ENCODE measurements around the gene CASZ1. TPM values are rescaled to one million over a fixed set of nuclear protein-coding genes. Genes with fewer than 3 reads are reported as not detected.

Gene CASZ1
- total RNA-seq, 1 experiment from 2014 or later, result 6.4 TPM

DNA sequence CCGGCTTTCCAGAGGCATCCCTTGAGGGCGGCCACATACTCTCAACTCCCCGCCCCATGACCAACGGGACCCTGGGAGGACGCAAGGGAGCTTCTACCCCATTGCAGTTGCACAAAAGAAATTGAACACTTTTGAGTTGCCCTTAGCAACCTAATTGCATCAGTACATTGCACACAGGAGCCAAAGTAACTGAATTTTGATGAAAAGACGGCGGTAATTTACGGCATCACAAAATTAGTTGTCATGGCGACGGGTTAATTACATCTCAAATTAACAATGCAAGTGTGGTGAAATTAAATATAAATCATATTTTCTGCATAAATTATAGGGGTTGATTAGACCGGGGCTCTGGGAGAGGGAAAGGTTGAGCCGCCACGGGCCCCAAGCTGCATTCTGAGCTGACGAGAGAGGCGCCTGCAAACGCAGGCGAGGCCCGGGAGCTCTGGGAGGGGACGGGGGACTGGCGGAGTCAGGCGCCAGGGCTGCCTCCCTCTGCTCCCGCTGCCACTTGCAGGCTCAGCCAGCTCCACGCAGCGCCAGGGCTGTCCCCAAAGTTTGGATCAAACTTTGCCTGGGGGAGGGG is 61.4 kb downstream of the CASZ1 start:
- DNase-seq (ENCODE audit: extremely low read depth, low read depth), result no peak

DNA sequence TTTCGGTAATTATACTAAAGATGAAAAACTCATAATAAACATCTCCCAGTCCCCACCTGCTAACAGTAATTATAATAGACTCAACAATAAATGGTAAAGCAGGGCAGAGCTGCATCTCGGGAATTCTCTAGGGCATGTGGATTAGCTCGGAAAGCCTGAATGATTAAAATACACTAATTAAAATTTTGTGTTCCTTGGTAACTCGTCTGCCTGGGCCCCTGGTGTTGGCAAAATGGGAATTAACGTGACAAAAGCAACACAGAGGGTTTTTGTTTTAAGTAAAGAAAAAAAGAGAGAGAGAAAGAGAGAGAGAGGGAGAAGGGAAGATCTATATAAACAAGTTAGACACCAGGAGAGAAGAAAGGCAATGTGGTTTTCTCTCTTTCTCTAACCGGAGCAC is 62.1 kb downstream of the CASZ1 start:
- no peak for DNase-seq (ENCODE audit: extremely low read depth, low read depth)

DNA sequence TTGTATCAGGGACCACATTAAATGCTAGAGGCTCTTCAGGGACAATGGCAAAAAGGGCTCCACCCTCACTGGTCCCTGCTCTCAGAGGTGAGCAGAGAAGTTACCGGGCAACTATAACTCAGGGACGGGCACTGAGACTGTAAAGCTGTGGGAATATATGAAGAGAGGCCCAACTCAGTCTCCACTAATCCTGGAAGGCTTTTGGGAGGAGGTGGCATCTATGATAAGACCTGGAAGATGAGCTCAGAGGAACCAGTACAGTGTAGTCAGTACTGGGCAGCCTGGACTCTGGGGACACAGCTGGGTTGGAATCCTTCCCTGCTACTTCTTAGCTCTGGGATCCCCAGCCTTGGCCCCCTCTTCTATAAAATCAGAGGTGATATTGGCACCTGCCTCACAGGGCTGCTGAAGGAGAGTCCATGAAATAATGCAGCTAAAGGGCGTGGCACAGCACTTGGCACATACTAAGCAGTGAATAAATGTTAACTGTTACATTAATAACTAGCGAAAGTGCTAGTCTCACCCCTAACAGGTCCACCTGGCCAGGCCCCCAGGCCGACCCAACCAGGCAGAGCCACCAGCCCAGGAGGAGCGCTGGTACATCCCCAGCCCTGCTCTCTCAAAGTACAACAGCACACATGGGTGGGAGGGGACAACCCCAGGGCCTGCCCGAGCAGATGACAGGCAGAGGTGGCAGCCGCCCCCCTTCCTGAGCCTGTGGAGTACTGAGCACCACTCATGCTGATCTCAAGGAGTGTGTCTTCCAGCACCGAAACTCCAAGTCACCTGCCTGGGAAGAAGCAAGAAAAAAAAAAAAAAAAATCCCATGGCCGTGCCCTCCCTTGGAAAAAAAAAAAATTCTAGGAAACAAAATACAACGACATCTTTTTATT is 62.7 kb downstream of the CASZ1 start:
- DNase-seq (ENCODE audit: extremely low read depth, low read depth), result no peak

DNA sequence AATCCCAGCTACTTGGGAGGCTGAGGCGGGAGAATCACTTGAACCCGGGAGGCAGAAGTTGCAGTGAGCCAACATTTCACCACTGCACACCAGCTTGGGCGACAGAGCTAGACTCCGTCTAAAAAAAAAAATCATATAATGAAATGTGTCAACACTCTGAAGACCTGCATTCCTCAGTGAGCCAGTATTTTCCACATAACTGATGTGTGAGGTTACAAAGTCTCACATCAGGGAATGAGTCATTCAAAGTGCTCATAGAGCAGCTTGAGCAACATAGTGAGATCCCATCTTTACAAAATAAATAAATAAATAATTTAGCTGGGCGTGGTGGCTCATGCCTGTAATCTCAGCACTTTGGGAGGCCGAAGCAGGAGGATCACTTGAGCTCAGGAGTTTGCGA is 65.5 kb downstream of the CASZ1 start:
- DNase-seq (ENCODE audit: extremely low read depth, low read depth), result peak; percentile 88

DNA sequence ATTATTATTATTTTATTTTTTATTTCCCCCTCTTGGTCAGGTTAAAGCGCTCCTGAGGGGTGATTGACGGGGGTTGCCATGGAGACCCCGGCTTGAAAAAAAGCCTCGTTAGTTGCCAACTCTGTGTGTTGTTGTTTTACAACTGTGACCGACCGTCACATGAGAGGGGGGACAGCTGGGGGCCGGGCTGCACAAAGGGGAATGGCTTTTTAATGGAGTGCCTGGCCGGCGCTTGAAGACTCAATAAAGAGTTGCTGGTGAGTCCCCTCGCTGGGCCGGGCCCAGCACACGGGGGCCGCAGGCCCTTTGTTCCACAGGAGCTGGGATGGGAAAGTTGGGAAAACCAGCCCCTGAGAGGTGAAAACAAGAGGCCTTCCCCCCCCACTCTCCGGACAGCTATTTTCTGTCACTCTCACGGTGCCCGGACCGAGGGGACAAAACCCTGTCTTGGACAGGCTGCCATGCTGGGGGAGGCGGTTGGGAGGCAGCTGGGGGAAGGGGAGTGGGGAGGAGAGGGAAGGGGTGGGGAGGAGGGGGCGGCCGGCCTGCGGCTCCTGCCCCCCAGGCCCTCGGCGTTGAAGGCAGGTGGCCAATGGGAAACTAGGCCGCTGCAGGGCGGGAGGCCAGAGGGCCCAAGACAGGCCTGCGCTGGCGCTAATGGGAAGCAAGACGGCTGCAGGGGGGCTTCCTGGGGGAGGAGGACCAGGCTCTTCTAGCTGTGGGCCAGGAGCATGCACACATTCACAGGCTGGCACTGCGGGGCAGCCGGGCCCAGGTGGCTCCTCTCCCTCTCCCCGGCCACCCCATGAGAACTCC is 67.6 kb downstream of the CASZ1 start:
- no peak for DNase-seq (ENCODE audit: extremely low read depth, low read depth)

DNA sequence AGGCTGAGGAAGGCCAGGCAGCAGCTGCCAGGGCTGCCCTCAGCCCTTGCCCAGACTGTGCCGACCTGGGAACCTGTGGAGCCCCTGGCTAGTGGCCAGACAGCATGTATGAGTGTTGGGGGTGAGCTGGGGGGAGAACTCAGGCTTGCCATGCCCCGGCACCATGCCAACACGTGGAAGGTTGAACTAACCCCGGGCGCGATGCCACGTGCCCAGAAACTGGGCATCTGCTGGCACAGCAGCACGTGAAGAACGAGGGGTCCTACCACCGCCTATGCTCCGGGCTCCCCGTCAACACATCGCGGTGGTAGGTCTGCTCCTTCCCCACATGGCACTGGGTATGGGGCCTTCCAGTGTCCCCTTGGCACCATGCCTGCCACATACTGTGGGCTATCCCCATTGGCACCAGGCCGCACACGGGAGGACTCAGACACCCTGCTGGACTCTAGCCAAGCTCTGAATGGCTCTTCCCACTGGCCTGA is 68.7 kb downstream of the CASZ1 start:
- DNase-seq (ENCODE audit: extremely low read depth, low read depth), result no peak

DNA sequence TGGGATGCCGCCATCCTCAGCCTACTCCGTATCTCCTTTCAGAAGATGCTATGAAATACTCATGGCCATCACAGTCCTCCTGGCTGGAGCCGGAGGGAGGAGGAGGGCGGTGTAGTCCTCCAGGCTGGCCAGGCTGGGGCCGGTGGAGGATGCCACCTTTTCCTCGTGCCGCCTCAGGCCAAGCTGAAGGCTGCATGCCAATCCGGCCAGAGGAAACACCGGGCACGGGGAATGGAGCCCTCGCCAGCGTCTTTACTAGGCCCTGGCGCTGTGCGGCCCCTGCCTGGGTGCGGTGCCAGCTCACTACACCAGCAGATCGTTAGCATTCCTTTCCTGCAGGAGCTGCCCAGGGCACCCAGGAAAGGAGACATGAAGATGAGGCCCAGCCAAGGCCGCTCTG is 70.1 kb downstream of the CASZ1 start:
- no peak for DNase-seq (ENCODE audit: extremely low read depth, low read depth)

DNA sequence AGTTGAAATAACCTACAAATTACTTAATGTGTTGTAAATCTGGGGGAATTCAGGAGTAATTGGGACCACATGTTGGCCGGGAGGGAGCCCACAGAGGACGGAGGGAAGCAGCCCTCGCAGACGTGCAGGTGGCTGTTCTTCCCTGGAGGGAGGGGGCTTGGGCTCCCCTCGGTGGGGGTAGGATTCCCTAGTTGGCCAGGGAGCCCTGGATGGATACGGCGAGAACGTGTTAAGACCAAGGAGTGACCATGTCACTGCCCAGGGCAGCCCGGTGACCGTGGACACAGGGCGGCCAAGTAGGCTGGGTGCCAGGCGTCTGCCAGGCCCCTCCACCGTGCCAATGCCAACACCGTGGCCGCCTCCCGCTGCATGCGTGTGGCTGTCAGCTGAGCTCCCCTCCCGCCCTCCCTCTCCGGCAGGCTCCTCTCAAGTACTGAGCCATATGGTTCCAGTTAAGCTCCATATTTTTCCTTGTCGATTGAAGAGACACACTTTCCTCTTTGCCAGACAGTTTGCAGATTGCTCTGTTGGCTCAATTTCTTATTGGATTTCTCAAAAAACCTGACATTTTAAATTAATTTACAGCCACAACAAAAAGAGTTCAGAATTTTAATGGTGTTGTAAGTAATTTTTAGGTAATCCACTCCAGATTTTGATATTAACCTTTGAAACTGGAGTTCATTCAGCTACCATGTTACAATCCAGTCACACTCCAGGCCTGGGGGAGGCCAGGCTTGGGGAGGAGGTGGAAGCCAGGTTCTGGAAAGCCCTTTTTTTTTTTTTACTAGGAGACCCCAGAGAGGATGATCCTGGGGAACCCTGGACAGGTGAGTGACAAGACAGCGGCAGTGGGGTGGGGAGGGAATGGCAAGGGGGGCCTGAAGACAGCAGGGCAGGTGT is 71.2 kb downstream of the CASZ1 start:
- DNase-seq (ENCODE audit: extremely low read depth, low read depth), result no peak

DNA sequence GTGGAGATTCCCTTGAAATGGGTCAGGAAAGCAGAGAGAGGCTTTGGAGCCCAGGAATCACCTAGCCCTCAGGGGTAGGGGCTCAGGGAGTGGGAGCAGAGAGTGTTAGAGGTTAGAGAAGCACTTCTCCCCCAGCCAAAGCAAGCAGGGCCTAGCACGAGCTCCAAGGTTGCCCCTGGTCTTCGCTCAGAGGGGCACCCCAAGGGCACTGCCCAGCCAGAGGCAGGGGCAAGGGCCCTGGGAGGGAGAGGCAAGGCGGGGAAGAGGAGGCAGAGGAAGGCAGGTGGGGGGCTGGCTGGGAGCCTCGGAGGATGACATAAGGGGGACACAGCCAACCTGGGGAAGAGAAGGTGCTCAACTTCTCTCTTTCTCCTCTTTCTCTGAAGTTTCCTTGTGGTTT is 71.9 kb downstream of the CASZ1 start:
- no peak for DNase-seq (ENCODE audit: extremely low read depth, low read depth)

DNA sequence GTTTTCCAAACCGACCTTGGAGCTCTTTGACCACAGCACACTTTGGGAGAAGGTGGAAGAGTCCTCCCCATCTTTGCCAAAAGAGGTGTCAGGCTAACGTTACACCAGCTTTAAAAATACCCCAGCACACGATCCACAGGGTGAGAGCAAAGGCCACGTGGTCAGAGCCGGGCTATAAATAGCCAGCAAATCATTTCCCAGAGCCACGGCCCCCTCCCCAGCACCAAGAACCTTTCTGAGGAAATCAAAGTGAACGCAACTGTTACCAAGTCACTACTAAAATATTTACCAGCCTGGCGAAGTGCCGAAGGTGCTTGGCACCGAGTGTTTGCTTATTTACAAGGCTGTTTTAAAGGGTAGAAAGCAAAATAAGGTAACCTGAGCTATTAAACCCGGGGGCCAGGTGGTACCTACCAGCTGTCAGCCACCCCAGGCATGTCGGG is 72.4 kb downstream of the CASZ1 start:
- peak; percentile 36 for DNase-seq (ENCODE audit: extremely low read depth, low read depth)

DNA sequence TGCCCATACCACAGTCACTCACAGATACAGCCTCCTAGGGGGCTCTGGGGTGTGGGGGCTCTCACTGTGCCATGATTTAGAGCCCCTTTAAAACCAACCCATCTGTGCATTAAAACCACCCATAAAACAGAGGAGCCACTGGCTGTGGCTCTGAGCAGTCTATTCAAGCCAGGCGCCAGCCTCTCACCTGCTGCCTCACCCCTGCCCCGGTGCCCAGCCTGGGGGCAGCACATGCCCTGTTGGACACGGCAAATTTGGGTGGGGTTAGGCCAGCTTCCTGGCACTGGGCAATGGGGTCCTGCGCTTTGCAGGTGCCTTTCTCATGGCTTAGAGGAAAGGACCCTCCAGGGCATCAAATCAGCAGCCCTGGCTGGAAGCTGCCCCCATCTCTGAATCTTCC is 73.1 kb downstream of the CASZ1 start:
- no peak for DNase-seq (ENCODE audit: extremely low read depth, low read depth)

DNA sequence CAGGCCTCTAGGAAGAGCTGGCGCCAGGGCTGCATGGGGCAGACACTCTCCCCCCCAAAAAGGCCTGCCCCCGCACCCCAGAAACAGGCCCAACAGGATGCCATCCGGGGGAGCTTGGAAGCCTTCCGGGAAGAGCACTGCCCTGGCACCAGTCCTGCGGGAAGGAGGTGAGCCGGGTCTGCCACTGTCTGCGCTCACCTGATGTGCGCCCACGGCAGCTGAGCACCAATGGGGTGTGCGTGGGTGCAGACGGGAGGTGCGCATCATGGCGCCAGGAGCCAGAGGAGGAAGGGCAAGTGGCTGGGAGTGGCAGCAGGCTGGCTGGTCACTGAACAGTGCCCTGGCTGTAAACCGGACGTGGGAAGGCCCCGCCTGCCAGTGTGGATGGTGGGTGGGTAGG is 73.6 kb downstream of the CASZ1 start:
- DNase-seq (ENCODE audit: extremely low read depth, low read depth), result no peak

DNA sequence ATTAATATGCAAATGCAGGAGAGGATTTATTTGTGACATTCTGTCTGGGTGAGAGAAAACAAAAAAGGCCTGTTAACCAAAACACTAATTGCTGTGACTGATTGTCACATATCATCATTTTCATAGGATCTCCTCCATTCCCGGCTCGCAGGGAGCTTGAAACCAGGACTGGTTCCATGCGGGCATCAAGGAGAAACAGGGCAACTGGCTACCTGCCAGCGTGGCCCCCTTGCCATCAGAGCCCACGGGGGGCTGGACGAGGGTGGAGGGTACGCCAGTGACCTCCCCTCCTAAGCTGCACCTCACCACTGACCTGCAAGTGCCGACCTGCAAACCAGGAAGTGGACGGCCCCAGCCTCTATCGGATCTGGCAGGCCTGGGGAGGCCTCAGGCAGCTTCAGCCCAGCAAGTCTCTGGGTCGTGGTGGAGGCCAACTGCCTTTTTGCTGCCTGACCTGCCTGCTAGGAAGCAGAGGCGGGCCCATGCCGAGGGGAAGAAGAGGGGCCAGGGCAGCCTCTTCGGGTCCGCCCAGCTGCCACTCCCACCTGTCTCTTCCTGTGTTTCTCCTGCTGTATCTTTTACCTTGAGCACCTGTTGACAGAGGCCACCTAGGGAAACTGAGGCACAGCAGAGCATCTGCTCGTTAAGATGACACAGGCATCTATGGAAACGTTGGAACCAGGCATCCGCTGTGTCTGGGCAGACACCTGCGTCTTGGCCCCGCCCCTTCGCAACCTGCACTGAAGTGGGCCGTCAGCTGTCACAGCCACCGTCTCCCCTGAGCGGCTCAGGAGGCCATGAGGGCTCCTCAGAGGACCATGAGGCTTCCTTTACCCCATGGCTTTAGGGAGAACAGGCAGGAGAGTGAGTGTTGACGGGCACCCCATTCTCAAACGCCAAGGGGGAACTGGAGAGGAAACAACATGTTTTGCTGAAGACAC is 74.8 kb downstream of the CASZ1 start:
- no peak for DNase-seq (ENCODE audit: extremely low read depth, low read depth)

DNA sequence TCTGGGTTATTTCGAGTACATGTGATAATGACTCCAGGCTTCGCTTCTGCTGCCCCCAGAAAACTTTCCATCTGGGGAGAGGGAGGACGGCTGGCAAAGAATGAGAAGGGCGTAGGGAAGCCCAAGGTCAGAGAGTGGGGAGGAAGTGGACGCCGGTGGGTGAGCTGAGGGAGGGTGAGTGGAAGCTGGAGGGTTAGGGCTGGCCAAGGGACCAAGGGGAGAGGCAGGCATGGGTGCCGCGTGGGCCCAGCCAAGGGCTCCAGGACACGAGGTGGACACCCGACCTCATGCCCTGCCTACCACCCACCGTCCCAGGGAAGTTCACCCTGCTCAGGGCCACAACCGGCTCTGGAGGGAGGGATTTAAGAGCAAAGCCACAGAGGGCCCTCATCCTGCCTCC is 75.8 kb downstream of the CASZ1 start:
- DNase-seq (ENCODE audit: extremely low read depth, low read depth), result no peak

DNA sequence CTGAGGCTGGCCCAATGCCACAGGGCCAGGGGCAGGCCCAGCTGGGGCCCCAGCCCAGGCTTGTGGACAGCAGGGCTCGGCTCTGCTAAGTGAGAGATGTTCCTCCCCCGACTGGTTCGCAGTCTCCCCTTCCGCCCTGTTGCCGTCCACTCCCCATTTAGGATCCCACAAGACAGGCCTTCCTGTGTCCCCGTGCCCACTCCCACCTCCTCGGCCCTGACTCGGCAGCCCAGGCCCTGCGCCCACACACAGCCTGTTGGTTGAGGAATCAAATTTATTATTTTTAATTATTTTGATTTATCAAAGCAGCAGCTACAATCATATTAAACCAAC is 78.4 kb downstream of the CASZ1 start:
- no peak for DNase-seq (ENCODE audit: extremely low read depth, low read depth)

DNA sequence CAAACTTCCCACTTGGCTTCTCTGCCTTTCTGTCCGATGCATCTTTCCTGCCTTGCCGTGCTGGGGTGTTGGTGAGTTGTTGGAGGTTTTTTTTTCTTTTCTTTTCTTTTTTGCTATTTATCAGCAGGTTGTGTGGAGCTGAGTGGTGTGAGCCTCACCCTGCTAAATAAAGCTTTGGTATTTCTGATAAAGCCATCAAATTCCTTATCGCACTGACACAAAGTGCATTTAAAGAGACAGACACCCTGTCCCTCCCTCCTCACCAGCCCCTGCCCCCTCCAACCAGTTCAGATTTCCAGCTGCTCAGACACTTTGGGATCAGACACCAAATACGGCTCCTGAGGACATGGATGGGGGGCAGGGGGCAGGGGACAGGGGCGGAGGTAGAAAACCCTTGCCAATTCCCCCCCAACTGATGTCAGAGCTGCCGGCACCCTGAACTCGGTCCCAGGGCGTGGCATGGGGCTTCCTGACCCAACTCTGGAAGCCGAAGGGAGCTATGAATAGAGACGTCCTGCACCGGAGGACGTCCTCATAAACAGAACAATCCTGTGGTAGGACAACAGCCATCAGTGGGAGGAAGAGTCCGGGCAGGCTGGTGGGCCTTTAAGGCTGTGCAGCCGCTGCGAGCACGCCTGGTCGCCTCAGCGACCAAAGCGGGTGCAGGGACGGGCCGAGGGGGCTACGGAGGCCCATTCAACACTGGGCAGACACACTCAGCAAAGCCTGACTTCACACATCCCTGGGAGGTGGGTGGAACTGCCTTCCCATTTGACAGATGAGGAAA is 79.0 kb downstream of the CASZ1 start:
- no peak for DNase-seq (ENCODE audit: extremely low read depth, low read depth)

DNA sequence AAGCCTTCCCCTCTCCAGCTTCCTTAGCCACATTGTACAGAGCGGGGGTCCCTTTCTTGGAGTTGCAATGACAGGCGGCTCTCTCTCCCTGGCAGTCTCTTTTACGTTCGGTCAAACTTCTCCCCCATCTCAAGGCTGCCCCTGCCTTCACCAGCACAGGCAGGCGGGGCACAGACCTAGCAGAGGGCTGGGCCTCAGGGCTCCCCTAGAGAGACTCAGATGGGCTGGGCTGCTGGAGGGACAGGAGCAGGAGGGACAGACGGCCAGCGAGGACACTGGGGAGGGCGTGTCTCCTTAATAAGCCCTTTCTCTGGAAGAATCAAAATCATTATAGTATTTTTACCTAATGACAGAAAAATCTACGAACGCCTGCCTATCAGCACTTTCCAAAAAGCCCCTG is 79.6 kb downstream of the CASZ1 start:
- DNase-seq (ENCODE audit: extremely low read depth, low read depth), result no peak

DNA sequence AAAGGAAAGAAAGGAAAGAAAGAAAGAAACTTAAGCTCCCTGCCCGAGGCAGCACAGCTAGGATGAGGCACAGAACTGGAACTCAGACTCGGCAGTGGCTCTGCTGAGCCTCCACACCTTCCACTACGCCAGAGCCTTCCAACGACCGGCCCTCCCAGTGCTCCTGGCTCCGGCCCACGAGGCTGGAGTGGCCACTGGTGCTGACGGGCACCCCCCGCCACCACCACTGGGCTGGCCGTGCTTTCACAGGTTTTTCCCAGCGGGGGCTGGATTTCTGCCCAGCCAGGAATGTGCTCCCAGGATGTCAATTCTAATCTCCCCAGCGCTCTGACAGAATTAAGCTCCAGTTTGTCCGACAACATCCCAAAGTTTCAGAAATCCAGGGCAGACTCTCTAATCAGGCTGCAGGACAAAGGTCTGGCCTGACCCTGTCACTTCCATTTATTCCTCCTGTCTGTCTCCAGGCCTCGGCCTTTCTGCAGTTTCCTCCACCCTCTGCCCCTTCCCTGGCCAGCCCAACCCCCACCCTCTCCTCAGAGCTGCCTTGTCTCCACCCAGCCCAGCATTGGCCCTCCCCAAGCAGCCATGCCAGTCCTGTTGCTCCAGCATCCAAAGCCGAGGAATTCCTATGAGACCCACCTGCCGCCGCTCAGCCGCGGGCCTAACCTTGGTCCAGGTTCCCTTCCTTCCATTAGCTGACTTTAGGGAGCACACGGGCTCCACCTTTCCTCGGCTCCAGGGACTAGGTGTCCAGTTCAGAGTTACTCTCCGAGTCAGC is 81.9 kb downstream of the CASZ1 start:
- DNase-seq (ENCODE audit: extremely low read depth, low read depth), result no peak
